ENCODE data around the gene RGS7BP. TPM values are rescaled to one million over a fixed set of nuclear protein-coding genes. Genes with fewer than 3 reads are reported as not detected.

The RGS7BP gene
- total RNA-seq, 1 donor from 2014 or later, result 0.17 TPM

DNA sequence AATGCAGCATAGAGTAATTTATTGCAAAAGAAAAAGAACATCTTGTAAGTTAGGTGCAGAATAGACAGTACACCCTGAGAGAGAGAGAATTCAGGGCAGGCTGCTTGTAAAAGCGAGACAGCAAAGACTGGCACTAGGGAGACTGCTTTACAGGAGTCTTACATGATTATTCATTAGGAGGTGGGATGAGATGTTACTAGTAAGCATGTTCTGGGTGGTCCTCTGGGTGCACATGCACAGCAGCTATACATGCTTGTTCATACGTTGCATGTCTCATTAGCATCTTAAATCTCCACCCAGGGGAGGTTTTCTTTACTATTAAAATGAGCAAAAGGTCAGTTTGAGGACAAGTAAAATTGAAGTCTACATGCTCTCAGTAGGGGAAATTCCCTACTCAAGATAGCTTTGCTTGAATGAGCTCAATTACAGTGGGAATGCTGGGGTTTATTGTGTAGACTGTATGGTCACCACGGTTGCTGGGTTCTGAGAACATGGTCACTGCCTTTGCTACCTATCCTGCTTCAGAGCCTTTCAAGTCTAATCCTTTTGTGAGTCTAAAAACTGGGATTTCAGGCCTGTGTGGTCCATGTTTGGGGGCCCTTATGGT is 60.6 kb downstream of the RGS7BP start:
- DNase-seq, result no peak

DNA sequence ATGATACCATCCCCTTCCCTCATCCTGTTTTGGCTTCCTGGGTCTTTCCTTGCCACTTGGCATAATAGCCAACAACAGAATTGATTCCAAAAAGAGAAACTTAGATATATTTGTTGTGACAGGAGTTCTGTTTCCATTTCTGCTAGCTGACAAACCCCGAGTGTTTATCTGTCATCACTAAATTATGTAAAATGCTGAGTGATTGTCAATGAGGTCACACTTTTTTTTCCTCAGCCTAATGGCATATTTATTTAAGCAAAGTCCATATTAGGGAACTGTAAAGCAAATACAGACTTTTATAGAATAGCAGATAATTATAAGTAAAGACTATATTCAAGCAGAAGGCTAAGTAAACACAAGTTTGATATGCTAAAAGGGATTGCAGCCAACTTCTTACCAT is 64.0 kb downstream of the RGS7BP start:
- DNase-seq, result no peak

- DNase-seq, result no peak
Measured at GRCh38 chr5:64570395-64570996, 64.7 kb downstream of the RGS7BP start.

GRCh38 chr5:64575561-64575960 is 69.7 kb downstream of the RGS7BP start:
- no peak for DNase-seq

- no peak for DNase-seq
Measured at GRCh38 chr5:64576250-64576649, 70.4 kb downstream of the RGS7BP start.

GRCh38 chr5:64585646-64586045 is 79.8 kb downstream of the RGS7BP start:
- DNase-seq, result no peak

DNA sequence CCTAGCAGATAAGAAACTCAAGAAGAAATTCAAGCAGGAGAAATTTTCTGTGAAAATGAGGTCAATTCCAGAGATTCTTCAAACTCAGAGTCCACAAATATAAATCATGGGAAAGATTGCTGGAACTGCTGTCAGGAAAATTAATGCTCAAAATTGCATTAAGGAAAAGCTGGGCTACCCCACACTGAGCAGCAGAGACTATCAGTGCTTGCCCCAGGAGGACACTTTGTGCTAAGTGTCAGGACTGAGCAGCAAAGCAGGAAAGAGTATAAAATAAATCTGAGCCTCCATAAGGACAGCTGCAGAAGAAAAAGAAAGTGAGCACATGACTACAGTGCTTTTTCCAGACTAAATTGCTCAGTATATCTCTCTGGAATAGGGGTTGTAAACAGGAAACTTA is 81.6 kb downstream of the RGS7BP start:
- DNase-seq, result no peak

DNA sequence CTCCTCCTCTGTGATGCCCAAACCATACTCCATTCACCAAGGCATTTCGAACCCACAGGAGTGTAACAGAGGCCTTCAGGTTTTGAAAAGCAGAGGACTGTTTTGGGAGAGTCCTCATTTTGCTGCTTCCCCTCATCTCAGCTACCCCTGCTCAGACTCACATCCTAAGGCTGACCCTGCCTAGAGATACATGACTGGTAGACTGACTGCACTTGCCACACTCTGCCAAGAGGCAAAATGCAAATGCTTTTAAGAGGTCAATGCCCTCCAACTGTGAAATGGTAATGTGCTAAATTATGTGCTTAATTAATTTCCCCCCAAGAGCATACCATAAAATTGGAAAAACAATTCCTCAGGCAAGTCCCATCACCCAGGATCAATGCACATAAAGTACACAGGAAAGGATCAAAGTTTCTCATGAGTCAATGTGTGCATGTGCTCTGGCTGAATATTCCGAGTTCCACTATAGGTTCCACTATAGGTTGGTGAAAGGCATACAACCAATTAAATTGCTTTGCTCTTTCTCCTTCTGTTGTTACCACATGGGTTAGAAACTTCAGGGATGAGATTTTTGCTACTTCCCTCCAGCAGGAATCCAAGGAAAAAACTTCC is 87.0 kb downstream of the RGS7BP start:
- no peak for DNase-seq

DNA sequence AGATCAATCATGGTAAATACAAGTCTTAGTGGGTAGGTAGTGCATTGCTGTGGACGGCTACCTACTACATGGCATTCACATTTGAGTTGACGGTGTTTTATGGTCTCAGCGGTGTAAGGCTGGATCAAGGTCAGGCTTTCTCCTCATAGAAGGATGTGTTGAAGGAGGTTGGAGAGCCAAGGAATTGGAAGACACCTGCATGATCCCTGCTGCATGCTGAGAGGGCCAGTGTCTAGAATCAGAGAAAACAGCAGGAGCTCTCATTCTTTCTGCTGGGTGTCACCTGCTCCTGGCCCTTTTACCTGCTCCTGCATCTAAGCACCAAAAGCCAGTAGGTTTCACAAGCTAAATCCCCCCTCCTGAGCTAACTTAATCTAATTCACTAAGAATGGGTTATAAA is 88.2 kb downstream of the RGS7BP start:
- DNase-seq, result no peak

DNA sequence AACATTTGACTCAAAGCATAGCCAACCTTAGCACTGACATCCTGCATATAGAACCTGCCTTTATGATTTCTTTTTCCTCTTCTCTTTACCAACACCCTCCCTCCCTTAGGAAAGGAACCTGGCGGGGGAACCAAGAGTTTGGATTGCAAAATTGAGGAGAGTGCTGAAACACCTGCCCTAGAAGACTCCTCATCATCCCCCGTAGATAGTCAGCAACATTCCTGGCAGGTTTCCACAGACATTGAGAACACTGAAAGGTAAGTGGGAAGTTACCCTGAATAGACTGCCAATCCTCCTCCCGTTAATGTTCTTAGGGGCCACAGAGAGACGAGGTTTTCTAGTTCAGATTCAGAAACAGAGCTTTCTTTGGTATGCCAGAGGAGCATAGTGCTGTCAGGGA is 88.8 kb downstream of the RGS7BP start:
- DNase-seq, result no peak

DNA sequence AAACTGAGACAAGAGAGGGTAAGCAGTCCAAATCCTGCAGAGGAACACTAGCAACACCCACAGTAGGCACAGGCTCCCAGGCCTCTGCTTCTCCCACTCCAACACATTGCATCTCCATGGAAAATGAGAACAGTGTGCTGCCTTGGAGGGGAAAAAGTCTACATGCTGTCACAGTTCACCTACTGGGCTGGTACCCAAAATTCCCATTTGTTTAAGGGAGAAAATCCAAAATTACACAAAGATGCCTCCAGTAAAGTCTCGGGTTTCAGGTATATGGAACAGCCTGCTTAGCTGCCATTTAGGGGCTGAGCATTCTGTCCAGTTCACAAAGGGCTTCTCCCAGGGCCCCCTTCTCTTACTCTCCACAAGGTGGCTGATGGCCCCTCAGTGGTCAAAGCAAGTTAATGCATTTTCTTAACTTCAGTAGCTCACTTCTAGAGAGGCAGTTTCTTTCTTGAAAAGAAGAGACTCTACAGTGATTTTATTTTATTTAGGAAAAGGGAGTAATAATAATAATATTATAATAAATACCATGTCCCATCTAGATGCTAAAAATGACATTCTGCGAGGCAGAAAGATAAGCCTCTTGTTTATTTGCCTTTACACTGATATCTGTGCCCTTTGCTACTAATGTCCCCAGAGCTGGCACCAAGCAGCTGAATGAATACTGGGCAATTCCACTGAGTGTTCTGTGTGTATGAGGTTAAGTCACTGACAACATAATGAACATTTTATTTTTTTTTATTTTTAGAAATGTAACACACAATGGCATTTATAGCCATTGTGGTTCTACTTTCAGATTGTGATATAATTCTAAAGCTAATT is 89.4 kb downstream of the RGS7BP start:
- DNase-seq, result peak; percentile 28

DNA sequence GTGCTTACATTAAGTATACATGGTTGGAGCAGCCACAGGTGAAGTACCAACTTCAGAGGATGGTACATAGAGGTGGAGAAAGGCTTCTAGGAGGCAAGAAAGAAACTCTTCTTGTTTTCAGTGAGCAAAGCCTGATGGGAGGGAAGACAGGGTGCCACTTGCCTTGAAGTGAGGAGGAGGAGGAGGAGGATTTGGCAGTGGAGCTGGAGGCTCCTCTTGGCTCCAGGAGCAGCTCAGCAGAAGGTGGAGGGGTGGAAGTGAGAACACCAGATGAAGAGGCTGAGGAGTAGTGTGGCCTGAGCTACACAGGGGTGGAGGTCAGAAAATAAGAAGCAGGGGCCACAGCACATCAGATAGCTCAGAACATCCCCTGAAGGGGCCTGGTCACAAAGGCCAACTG is 93.4 kb downstream of the RGS7BP start:
- no peak for DNase-seq

- no peak for DNase-seq
Measured at GRCh38 chr5:64603676-64604075, 97.9 kb downstream of the RGS7BP start.

GRCh38 chr5:64606926-64607325 is 101.1 kb downstream of the RGS7BP start:
- no peak for DNase-seq

- DNase-seq, result peak; percentile 77
Measured at GRCh38 chr5:64612344-64612961, 106.6 kb downstream of the RGS7BP start.

DNA sequence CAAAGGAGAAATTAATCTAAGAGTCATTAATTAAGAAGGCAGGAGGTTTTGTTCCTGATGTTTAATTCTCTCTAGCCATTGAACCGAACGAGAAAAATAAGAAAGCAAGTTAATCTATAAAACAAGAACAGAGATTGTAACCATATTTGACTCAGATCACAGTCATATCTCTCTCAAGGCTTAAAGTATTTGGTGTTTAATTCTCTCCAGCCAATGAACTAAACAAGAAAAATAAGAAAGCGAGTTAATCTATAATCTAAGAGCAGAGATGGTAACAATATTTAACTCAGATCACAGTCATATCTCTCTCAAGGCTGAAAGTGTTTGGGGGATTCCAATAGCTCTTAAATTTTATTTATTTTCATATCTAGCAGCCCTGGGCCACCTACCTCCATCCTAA is 110.1 kb downstream of the RGS7BP start:
- DNase-seq, result no peak

DNA sequence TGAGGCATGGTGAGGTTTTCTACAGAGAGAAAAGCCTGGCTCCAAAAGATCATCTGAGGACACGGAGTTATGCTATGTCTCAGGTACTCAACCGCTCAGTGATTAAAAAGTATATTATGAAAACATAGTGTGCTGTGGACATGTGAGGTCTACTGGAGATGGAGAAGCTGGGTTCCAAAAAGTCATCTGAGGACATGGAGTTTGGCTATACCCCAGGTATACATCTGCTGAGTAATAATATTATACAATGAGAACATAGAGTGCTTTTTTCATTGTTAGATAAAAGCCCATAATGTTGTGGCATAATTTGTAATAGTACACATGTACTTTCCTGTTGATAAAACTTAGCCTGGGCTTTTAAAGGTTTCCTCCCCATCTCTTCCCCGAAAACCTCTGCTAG is 113.8 kb downstream of the RGS7BP start:
- no peak for DNase-seq

DNA sequence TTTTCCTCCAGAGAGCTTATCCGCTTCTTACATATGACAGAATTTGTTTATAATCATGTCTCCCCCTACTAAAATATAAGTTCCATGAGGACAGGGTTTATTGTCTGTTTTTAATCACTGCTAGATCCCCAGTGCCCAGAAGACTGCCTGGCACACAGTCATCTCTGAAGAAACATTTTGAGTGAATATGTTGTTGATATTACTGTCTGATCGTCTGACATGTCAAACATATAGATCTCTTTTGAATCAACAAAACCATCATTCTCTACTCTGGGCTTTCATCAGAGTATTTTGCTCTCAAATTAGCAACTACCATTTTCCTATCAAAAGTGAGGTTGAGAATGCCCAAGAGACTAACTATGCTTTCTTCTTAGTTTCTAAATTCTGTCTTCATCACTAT is 117.2 kb downstream of the RGS7BP start:
- DNase-seq, result no peak

DNA sequence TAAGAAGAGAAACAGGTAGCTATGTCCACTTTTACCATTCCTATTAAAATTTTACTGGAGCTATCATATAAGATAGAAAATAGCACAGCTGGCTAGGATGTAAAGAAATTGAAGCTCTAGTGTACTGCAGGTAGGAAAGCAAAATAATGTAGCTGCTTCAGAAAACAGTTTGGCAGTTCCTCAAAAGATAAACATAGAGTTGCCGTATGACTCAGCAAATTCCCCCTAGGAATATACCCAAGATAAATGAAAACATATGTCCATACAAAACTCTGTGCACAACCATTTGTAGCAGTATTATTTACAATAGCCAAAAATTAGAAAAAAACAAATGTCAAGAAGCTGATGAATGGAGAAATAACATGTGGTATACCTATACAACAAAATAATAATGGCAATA is 119.9 kb downstream of the RGS7BP start:
- DNase-seq, result no peak

DNA sequence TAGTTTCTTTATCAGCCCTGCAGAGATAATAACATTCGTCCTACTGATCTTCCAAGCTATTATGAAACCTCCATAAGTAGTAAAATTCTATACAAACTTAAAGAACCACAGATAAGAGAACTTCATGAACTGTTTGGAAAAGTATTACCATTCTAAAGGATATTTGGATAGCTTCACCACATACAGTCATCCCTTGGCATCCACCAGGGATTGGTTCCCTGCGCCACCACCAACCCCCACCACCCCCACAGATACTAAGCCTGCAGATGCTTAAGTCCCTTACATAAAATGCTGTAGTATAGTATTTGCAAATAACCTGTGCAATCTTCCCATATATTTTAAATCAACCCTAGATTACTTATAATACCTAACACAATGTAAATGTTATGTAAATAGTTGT is 123.1 kb downstream of the RGS7BP start:
- DNase-seq, result no peak

- no peak for DNase-seq
Measured at GRCh38 chr5:64629841-64630240, 124.0 kb downstream of the RGS7BP start.

- DNase-seq, result no peak
Measured at GRCh38 chr5:64632251-64632650, 126.4 kb downstream of the RGS7BP start.

GRCh38 chr5:64634997-64635686 is 129.3 kb downstream of the RGS7BP start:
- DNase-seq, result peak; percentile 66

All from dermis blood vessel endothelial cell (primary cell).